Measurements from ENCODE around the gene PSRC1.

GRCh38 chr1:109257682-109258421 is 25.1 kb downstream of the PSRC1 start:
- TF ChIP-seq POLR2A (IDR thresholded peaks at IDR 0.05; ENCODE audit: low read length) (no peak), GATA1 (IDR thresholded peaks at IDR 0.05; ENCODE audit: low read depth, low read length) (no peak)
